ENCODE data around the gene RRP7A. TPM values are rescaled to one million over a fixed set of nuclear protein-coding genes. Genes with fewer than 3 reads are reported as not detected.
"Not testable (repeated sequence)": the region's sequence is repeated elsewhere in the genome, so short reads cannot be mapped to it uniquely, and the experiment has no call there.

RRP7A gene
- total RNA-seq: 10 to 100 TPM; 14.4 to 35.2 (median 27.1) TPM

- WGBS, 2 donors: 10 to 15% methylated on average over 26 to 37 of the region's 65 CpGs
- peak within 1 kb of the TSS; percentile 63 for H3K4me3 ChIP-seq (ENCODE audit: low read depth, poor library complexity, severe bottlenecking)
- intact Hi-C loops (cut with DNase I; ENCODE audit: low total_unique reads): no loop called here
- peak in 1 of 2 donors; percentile 43 for TF ChIP-seq POLR2A (IDR thresholded peaks at IDR 0.05)
- no peak for TF ChIP-seq CTCF (IDR thresholded peaks at IDR 0.05)
- DNase-seq (ENCODE audit: low spot score in 2 of 2): peak in 1 of 2 donors; percentile 95
Measured at GRCh38 chr22:42519525-42520401, at the start of gene RRP7A. RRP7A (minus strand) TSS chr22:42519796; CDS start chr22:42519786, 10 bp downstream.

- DNase-seq (ENCODE audit: low spot score in 2 of 2); intact Hi-C loops (cut with DNase I; ENCODE audit: low total_unique reads): not testable (repeated sequence)
- 75 to 99% methylated on average over 4 to 6 of the region's 6 CpGs for WGBS, 2 donors
Measured at GRCh38 chr22:42567950-42568349, 48.4 kb upstream of the RRP7A start.

GRCh38 chr22:42565956-42566355 is 46.4 kb upstream of the RRP7A start:
- 93 to 97% methylated on average over 12 of the region's 12 CpGs for WGBS, 2 donors
- DNase-seq (ENCODE audit: low spot score in 2 of 2): no peak
- H3K4me3 ChIP-seq (ENCODE audit: low read depth, poor library complexity, severe bottlenecking): no peak overlapping the region
- TF ChIP-seq POLR2A (IDR thresholded peaks at IDR 0.05): no peak
- TF ChIP-seq CTCF (IDR thresholded peaks at IDR 0.05): no peak
- intact Hi-C loops (cut with DNase I; ENCODE audit: low total_unique reads): no loop called here

More at GRCh38 chr22:42567950-42568349, 48.4 kb upstream of the RRP7A start:
- H3K4me3 ChIP-seq (ENCODE audit: low read depth, poor library complexity, severe bottlenecking): not testable (repeated sequence)

GRCh38 chr22:42564699-42565098 is 45.1 kb upstream of the RRP7A start:
- WGBS, 2 donors: 97 to 98% methylated on average over 17 of the region's 17 CpGs
- intact Hi-C loops (cut with DNase I; ENCODE audit: low total_unique reads): no loop called here
- no peak for TF ChIP-seq CTCF (IDR thresholded peaks at IDR 0.05)
- no peak for TF ChIP-seq POLR2A (IDR thresholded peaks at IDR 0.05)
- no peak overlapping the region for H3K4me3 ChIP-seq (ENCODE audit: low read depth, poor library complexity, severe bottlenecking)
- DNase-seq (ENCODE audit: low spot score in 2 of 2): no peak

GRCh38 chr22:42563943-42564342 is 44.3 kb upstream of the RRP7A start:
- WGBS, 2 donors: 58 to 70% methylated on average over 3 of the region's 3 CpGs
- H3K4me3 ChIP-seq (ENCODE audit: low read depth, poor library complexity, severe bottlenecking): not testable (repeated sequence)

GRCh38 chr22:42562684-42563083 is 43.1 kb upstream of the RRP7A start:
- no peak overlapping the region for H3K4me3 ChIP-seq (ENCODE audit: low read depth, poor library complexity, severe bottlenecking)
- intact Hi-C loops (cut with DNase I; ENCODE audit: low total_unique reads): no loop called here
- 85 to 92% methylated on average over 2 of the region's 2 CpGs for WGBS, 2 donors
- TF ChIP-seq POLR2A (IDR thresholded peaks at IDR 0.05): no peak
- TF ChIP-seq CTCF (IDR thresholded peaks at IDR 0.05): no peak
- no peak for DNase-seq (ENCODE audit: low spot score in 2 of 2)

More at GRCh38 chr22:42563943-42564342, 44.3 kb upstream of the RRP7A start:
- DNase-seq (ENCODE audit: low spot score in 2 of 2); intact Hi-C loops (cut with DNase I; ENCODE audit: low total_unique reads): not testable (repeated sequence)
